NCI-H2107 treated with DMSO at 0.1 percent for 48 hours (cell line): ENCODE results near the gene RAB3GAP2.
"Not testable (repeated sequence)": the region's sequence is repeated elsewhere in the genome, so short reads cannot be mapped to it uniquely, and the experiment has no call there.

Experiments used
- DNase-seq: peaks from one replicate; lab custom pipeline; 2025; ENCODE audit not compliant: unreplicated experiment; lab: John Stamatoyannopoulos, UW

Gene RAB3GAP2

GRCh38 chr1:220151454-220151853 is 120.8 kb downstream of the RAB3GAP2 start:
- DNase-seq: no peak

GRCh38 chr1:220149742-220150141 is 122.5 kb downstream of the RAB3GAP2 start:
- DNase-seq: no peak

- no peak for DNase-seq
These were observed 128.2 kb downstream of the RAB3GAP2 start for GRCh38 chr1:220144051-220144450.

DNA sequence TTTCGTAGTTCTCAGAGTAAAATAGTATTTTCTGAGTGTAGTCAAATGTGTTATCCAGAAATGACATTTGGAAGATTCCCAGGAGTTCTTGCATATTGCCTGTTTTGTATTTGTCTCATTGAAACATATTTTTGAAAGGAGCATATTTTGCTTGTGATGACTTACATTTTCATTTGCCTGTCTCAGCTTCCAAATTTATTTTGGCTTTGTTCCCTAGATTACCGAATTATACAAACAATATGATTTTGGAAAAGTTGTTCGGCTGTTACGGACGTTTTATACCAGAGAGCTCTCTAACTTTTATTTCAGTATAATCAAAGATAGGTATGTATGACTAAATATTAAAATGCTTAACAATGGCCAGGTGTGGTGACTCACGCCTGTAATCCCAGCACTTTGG is 132.3 kb downstream of the RAB3GAP2 start:
- DNase-seq: no peak

DNA sequence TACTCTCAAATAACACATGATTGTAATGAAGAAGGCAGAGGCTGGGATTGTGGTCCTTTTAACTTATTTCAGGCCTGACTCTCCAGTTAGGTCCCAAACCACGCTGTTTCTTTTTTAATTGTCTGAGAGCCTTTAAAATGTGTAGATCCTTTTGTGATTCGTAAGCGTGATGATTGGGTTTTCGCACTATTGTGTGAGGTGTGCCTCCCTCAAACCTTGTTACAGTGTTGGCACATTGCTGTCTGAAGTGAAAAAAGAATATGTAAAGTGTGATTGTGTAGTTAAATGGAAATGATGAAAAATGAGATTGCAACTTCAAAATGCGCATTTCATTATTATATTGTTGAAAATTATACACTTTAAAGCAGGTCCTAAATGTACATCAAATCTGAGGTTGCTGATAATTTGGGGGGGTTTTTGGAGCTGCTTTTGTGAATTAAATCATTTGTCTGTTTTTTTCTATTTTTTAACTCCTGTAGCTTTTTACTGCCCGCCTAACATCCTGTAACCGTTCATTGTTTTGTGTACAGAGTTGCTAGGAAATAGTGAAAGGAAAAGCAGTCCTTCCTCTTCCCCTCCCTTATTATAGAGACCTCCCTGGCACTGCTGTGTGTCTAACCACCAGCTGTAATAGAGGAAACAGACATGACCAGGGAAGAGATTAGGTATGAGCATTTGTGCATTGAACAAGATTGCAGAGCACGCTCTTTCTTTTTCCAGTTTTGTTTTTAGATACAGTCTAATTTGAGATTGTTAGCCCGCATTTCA is 135.1 kb downstream of the RAB3GAP2 start:
- DNase-seq: no peak

GRCh38 chr1:220135755-220136154 is 136.5 kb downstream of the RAB3GAP2 start:
- no peak for DNase-seq

- DNase-seq: no peak
These were observed 142.6 kb downstream of the RAB3GAP2 start for GRCh38 chr1:220129479-220130210.

- no peak for DNase-seq
These were observed 145.2 kb downstream of the RAB3GAP2 start for GRCh38 chr1:220127076-220127475.

DNA sequence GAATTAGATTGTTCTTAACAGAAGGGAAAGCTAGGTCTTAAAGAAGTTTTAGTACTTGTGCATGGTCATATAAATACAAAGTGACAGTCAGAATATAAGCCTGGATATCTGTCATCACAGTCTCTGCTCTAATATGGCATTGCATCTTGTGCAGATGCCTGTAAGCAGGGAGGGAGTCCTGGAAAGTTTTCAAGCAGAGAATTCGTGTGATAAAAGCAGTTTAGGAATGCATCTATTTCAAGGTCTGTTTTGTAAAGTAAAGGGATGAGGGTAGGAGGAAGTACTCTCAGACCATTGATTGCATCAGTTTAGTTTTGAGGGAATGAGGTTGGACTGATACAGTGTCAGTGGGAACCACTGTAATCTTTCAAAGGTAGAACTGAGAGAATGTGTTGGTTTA is 147.7 kb downstream of the RAB3GAP2 start:
- no peak for DNase-seq

DNA sequence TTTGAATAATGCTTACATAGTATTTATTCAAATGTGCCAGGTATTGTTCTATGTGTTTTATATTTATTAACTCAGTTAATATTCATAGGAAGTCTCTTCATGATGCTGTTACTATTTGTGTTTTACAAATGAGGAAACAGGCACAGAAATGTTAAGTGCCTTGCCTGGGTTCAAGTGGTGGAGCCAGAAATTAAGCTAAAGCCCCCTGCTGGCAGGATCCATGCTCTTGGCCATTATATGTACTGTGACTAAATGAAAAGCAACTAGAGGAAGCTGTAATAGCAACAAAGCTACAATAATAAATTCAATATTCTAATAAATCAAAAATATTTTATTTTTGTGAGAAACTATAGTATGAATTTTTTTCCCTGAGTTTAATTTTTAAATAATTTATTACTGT is 148.4 kb downstream of the RAB3GAP2 start:
- no peak for DNase-seq

- no peak for DNase-seq
These were observed 149.2 kb downstream of the RAB3GAP2 start for GRCh38 chr1:220123066-220123465.

GRCh38 chr1:220121791-220122530 is 150.3 kb downstream of the RAB3GAP2 start:
- DNase-seq: no peak

GRCh38 chr1:220119043-220119512 is 153.2 kb downstream of the RAB3GAP2 start:
- DNase-seq: no peak

GRCh38 chr1:220113136-220113695 is 159.0 kb downstream of the RAB3GAP2 start:
- DNase-seq: no peak

GRCh38 chr1:220112600-220112999 is 159.7 kb downstream of the RAB3GAP2 start:
- not testable (repeated sequence) for DNase-seq

- not testable (repeated sequence) for DNase-seq
These were observed 161.8 kb downstream of the RAB3GAP2 start for GRCh38 chr1:220110473-220110872.

DNA sequence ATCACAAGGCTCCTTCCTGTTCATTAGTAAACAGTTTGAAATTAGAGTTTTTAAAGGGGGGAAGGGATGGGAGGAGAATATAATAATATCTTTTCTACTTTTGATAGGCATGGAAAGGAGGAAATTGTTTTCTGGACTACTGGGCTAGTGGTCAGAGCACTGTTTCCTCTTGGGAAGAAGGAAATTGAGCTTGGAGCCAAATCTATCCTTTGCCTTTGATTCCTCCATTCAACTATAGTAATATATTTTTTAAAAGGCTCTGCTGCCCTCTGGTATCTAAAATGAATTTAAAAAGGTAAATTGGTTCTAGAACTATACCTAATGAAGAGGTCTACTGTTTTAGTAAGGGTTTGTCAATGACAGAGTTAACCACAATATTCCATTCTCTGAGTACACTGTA is 172.4 kb downstream of the RAB3GAP2 start:
- no peak for DNase-seq
